DMS153 treated with DMSO at 0.1 percent for 48 hours (cell line): ENCODE data around the gene UPK2.
"Not testable (repeated sequence)": the region's sequence is repeated elsewhere in the genome, so short reads cannot be mapped to it uniquely, and the experiment has no call there.

ENCODE experiments used
- DNase-seq: peaks from one replicate; lab custom pipeline; 2025; ENCODE audit not compliant: unreplicated experiment; lab: John Stamatoyannopoulos, UW

The UPK2 gene

DNA sequence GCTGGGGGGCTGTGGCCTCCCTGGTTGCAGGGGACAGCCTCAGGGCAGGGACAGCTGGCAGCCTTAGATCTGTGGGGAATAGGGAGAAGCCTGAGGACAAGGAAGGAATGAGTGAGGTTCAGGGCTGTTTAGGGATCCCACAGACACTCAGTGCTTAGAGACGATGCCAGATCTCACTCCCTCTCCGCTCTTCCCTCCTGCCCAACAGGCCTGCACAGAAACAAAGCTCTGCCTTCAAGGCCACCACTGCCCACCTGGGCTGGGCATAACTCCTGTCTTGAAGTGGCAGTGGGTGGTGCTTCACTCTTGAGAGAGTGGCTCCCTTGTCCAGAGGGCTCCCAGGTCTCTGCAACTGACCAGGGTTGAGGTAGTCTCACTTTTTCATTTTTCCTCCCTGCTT is 28.7 kb downstream of the UPK2 start:
- no peak for DNase-seq

- no peak for DNase-seq
Observed at GRCh38 chr11:118988280-118988679, 32.2 kb downstream of the UPK2 start.

GRCh38 chr11:118991486-118992038 is 35.5 kb downstream of the UPK2 start:
- not testable (repeated sequence) for DNase-seq

- no peak for DNase-seq
Observed at GRCh38 chr11:118996926-118997626, 41.0 kb downstream of the UPK2 start.

GRCh38 chr11:118997627-118998387 is 41.7 kb downstream of the UPK2 start, which contains the start of gene CENATAC:
Gene CENATAC (plus strand): TSS chr11:118998138. CDS start chr11:118998198, 60 bp downstream.
- peak; percentile 83 for DNase-seq

- no peak for DNase-seq
Observed at GRCh38 chr11:118998388-118998717, 42.3 kb downstream of the UPK2 start.

DNA sequence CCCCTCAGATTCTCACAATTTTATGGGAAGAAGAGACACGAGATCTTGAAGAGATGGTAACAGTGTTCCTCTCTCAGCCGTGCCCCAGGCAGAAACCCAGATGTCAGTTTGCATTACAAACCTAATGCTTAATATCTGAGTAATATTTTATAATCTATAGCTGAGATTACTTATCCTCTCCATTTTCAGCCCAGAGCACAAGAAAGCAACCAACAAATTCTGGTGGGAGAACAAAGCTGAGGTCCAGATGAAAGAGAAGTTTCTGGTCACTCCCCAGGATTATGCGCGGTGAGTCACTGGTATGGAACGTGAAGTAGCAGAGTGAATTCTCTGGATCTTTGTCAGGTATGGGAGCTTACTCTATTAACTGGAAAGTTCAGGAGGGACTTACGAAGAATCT is 42.7 kb downstream of the UPK2 start:
- DNase-seq, result no peak

DNA sequence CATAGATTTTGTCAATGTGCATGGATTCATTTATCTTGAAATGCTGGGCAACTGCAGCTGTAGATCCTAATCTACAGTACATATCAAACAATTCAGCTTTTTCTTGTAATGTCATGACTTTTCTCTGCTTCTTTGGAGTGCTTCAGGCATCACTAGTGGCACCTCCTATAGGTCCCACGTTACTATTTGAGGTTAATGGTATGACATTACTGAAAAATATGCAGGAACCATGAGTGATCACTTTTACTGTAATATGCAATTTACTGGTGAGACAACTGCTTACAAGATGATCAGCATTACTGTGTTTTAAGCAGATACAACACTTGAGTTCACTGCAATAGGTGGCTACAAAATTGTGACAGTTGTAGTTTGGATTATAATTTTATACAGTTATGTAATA is 44.8 kb downstream of the UPK2 start:
- DNase-seq, result no peak

GRCh38 chr11:119006656-119007055 is 50.6 kb downstream of the UPK2 start:
- DNase-seq, result no peak
